ENCODE data around the gene ADRB2.

- TF ChIP-seq CTCF (IDR thresholded peaks at IDR 0.05) (no peak), POLR2A (IDR thresholded peaks at IDR 0.05) (no peak), POLR2AphosphoS5 (IDR thresholded peaks at IDR 0.05) (no peak), EP300 (IDR thresholded peaks at IDR 0.05; ENCODE audit: low read depth) (no peak)
Measured at GRCh38 chr5:148829248-148829594, 2.8 kb downstream of the ADRB2 start.
